Upper lobe of right lung (tissue), 1 donor: ENCODE results near the gene SPATS2. TPM values are rescaled to one million over a fixed set of nuclear protein-coding genes. Genes with fewer than 3 reads are reported as not detected.

ENCODE experiments used
- ATAC-seq: fragments of 200-7000 bp; cut with Tn5 transposase; one replicate; pipeline ENCODE4 v1.9.1; 2020; ENCODE audit warnings: mild to moderate bottlenecking, moderate library complexity
- DNase-seq: peaks from one replicate; pipeline ENCODE4 v3.0.0-alpha.2; 2020
- H3K27ac ChIP-seq: fragments of 200-600 bp; one replicate; pipeline ENCODE4 v1.8.0; 2022
- H3K27me3 ChIP-seq: fragments of 200-600 bp; one replicate; pipeline ENCODE4 v1.8.0; 2022; ENCODE audit warnings: mild to moderate bottlenecking
- H3K36me3 ChIP-seq: fragments of 200-600 bp; one replicate; pipeline ENCODE4 v1.8.0; 2022
- H3K4me1 ChIP-seq: fragments of 200-600 bp; one replicate; pipeline ENCODE4 v1.8.0; 2022
- H3K4me3 ChIP-seq: fragments of 200-600 bp; one replicate; pipeline ENCODE4 v1.8.0; 2022; ENCODE audit warnings: mild to moderate bottlenecking
- H3K9me3 ChIP-seq: fragments of 200-600 bp; one replicate; pipeline ENCODE4 v1.8.0; 2022
- intact Hi-C: fragments of 100-400 bp; cut with DNase I; formaldehyde crosslinking; loops from one replicate; pipeline ENCODE4 v1.11.0; 2022
- total RNA-seq: library from RNA; stranded (reverse); fragmentation: NEBNext Ultra II Directional; extraction: Animal tissue kit (Norgen Biotek cat#: 25700); gene quantifications from one replicate; pipeline ENCODE4 v1.2.1, GENCODE V29; 2021
- TF ChIP-seq, protein P1 (sequence below): fragments of 200-600 bp; IDR thresholded peaks from one replicate; pipeline ENCODE4 v1.8.0; 2022; ENCODE audit warnings: antibody characterized with exemption
- donor health status: DM: no; HTN: yes; CAD: no; lungs with severe emphysema.

The SPATS2 gene
- total RNA-seq, 1 donor from 2014 or later, result 12.6 TPM

DNA sequence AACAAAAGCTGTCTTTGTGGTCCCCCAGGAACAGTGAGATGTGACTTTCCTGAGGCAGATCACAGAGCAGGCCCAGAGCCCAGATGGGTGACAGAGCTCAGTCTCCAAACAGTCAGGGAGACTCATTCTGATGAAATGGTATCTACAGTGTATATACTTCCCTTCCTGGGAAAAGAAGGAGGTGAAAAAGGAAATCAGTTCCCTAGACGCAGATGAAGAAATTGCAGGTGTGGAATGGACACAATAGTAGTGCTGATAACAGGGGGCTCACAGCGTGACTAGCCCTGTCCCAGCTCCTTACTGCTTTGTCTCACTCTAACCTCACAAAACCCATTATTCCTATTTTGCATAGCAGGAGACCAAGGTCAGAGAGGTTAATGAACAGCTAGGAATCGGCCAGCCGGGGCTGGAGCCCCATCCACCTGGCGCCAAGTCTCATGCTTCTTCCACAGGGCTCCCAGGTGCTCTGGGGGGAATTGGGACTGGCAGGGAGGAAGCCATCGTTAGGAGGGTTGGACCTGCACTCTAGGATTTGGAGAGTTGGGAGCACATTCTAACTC is 183.5 kb downstream of the SPATS2 start:
- Histone ChIP-seq H3K36me3 (no peaks in the 10 kb centered on the region), H3K4me1 (peaks cover 14% of the 10 kb centered on the region), H3K4me3 (no peak overlapping the region), H3K9me3 (no peaks in the 10 kb centered on the region), H3K27ac (no peak overlapping the region), H3K27me3 (peaks cover 35% of the 10 kb centered on the region)
- no peak for ATAC-seq
- intact Hi-C loops, result no loop called here
- no peak for DNase-seq
- TF ChIP-seq, protein P1, sequence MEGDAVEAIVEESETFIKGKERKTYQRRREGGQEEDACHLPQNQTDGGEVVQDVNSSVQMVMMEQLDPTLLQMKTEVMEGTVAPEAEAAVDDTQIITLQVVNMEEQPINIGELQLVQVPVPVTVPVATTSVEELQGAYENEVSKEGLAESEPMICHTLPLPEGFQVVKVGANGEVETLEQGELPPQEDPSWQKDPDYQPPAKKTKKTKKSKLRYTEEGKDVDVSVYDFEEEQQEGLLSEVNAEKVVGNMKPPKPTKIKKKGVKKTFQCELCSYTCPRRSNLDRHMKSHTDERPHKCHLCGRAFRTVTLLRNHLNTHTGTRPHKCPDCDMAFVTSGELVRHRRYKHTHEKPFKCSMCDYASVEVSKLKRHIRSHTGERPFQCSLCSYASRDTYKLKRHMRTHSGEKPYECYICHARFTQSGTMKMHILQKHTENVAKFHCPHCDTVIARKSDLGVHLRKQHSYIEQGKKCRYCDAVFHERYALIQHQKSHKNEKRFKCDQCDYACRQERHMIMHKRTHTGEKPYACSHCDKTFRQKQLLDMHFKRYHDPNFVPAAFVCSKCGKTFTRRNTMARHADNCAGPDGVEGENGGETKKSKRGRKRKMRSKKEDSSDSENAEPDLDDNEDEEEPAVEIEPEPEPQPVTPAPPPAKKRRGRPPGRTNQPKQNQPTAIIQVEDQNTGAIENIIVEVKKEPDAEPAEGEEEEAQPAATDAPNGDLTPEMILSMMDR, result no peak

DNA sequence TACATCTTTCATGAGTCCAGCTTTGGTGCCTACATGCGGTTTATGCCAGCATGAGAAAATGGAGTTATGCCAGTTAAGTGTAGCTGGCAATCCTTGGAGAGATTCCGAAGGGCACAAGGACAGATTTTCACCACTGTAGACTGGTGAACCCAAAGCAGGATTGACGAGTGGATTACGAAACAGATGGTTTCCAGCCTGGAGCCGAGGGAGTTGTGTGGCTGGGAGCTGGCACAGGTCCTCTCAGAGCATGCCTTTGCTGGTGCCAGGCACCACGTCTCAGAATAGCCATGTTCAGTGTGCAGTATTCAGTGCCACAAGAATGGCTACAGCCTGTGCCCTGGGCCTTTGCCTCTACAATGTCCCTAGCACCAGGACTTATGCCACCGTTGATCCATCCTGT is 184.8 kb downstream of the SPATS2 start:
- Histone ChIP-seq H3K36me3 (no peaks in the 10 kb centered on the region), H3K9me3 (no peaks in the 10 kb centered on the region), H3K27me3 (peaks cover 23% of the 10 kb centered on the region), H3K4me1 (peaks cover 14% of the 10 kb centered on the region), H3K4me3 (no peak overlapping the region), H3K27ac (no peak overlapping the region)
- TF ChIP-seq, protein P1, result no peak
- DNase-seq, result no peak
- intact Hi-C loops, result no loop called here
- ATAC-seq, result peak; percentile 26

DNA sequence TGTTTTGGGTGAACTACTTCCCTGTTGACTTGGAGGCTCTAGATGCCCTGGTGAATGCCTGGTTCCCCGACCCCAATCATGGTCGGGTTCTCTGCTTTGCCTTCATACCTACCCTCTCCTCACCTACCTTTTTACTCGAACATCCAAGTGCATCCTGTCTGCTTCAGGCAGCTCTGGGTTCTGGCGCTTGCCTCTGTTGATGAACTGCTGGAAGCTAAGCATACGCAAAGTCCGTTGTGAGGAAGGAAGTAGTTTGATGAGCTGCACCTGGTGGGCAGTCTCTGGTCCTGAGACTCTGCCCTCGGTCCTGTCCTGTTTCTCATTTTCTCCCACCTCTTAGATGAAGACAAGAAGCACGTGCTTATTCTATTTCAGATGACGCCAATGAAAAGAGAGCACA is 185.2 kb downstream of the SPATS2 start:
- DNase-seq, result no peak
- ATAC-seq, result no peak
- intact Hi-C loops, result no loop called here
- TF ChIP-seq, protein P1, result no peak
- Histone ChIP-seq H3K4me3 (no peak overlapping the region), H3K36me3 (peaks cover 3% of the 10 kb centered on the region), H3K9me3 (no peaks in the 10 kb centered on the region), H3K4me1 (peaks cover 14% of the 10 kb centered on the region), H3K27me3 (peaks cover 20% of the 10 kb centered on the region), H3K27ac (no peak overlapping the region)

DNA sequence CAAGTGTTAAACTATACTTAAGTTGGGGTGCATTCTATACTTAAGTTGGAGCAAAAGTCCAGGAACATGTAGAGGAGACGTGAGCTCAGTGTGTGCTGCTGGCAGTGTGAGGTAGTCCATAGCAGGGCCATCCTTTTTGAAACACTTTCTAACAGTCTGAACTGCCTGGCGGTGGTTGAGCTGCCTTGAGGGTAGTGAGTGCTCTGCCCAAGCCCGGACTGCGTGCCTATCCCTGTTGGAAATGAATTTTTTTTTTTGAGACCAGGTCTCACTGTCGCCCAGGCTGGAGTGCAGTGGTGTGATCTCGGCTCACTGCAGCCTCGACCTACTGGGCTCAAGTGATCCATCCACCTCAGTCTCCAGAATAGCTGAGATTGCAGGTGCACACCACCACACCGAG is 185.6 kb downstream of the SPATS2 start:
- Histone ChIP-seq H3K4me1 (peaks cover 14% of the 10 kb centered on the region), H3K36me3 (peaks cover 8% of the 10 kb centered on the region), H3K27ac (no peak overlapping the region), H3K4me3 (no peak overlapping the region), H3K9me3 (no peaks in the 10 kb centered on the region), H3K27me3 (peaks cover 16% of the 10 kb centered on the region)
- TF ChIP-seq, protein P1, result no peak
- DNase-seq, result no peak
- no peak for ATAC-seq
- intact Hi-C loops, result no loop called here

DNA sequence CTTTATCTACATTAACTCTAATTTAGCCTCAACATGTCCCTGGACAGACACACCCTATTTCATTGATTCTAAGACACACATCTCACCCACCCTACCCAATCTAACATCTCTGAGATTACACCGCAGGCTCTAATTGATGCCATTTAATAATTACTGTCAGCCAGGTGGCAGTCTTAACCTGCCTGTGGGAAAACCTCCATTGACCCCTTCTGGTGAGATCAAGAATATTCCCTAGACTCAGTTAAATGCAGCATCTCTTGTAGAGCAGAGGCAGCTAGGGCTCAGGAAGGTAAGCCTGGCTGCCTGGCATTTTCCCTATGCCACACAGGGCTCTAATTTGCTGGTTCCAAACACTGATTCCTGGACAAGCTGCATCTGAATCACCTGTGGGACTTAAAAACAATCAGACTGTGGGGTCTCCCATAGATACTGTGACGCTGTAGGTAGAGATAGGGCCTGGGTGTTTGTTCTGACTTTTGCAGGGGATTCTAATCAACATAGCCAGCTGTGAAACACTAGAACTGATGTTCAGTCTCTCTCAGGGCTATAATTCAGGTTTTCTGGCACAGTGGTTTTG is 186.3 kb downstream of the SPATS2 start:
- no peak overlapping the region for H3K4me3 ChIP-seq
- no peak for ATAC-seq
- H3K27ac ChIP-seq, result no peak overlapping the region
- no peaks in the 10 kb centered on the region for H3K9me3 ChIP-seq
- peaks cover 12% of the 10 kb centered on the region for H3K4me1 ChIP-seq
- no peak for DNase-seq
- intact Hi-C loops, result no loop called here
- peaks cover 10% of the 10 kb centered on the region for H3K27me3 ChIP-seq
- peaks cover 15% of the 10 kb centered on the region for H3K36me3 ChIP-seq
- TF ChIP-seq, protein P1, result peak; percentile 37
